GM12892 (cell line): ENCODE measurements around the gene ZHX3.

Experiments used
- POLR2A ChIP-seq: IDR thresholded peaks from 2 replicates; pipeline ENCODE4 v1.6.1; 2011; ENCODE audit warnings: low read depth, low read length, control low read depth
- POLR2AphosphoS5 ChIP-seq: IDR thresholded peaks from 2 replicates; pipeline ENCODE4 v1.6.1; 2011; ENCODE audit warnings: low read depth, low read length, control low read depth

DNA sequence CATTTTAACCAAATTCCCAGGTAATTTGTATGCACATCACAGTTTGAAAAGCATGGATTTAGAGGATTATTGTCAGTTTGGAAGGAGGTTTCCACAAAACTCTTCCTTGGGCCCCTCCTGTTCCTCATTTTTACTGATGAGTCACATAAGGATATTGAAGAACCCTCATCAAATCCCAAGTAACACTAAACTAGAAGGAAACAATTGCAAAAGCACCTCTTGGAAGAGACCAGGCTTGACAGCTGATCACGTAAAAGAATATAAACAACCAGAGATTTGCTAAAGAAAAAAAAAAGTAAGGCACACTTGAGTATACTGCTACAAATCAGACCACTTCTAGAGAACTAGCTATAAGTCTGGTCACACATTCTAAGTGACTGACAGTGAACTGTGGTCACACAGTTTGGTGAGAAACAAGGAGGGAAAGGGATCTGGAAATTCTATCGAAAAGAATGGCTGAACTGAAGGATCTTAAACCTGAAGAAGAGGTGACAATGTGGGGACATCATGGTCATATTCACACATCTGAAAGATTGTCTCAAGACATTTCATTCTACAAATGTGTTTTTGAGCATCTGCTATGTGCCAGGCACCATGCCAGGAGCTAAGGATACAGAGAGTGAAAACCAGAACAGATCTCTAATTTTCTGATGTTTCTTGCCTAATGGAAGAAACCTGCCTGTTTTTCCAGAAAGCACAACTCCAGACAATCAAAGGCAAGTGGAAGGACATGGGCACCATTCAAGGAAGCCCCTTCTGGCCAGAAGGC lies 24.1 kb downstream of the ZHX3 start:
- no peak for TF ChIP-seq POLR2A
- TF ChIP-seq POLR2AphosphoS5 = no peak
